ENCODE results near the gene TAS2R5.
A peak's percentile ranks its signal among the peaks of the same experiment; 100 is the strongest.
"Not testable (repeated sequence)": the region's sequence is repeated elsewhere in the genome, so short reads cannot be mapped to it uniquely, and the experiment has no call there.

TAS2R5 gene

DNA sequence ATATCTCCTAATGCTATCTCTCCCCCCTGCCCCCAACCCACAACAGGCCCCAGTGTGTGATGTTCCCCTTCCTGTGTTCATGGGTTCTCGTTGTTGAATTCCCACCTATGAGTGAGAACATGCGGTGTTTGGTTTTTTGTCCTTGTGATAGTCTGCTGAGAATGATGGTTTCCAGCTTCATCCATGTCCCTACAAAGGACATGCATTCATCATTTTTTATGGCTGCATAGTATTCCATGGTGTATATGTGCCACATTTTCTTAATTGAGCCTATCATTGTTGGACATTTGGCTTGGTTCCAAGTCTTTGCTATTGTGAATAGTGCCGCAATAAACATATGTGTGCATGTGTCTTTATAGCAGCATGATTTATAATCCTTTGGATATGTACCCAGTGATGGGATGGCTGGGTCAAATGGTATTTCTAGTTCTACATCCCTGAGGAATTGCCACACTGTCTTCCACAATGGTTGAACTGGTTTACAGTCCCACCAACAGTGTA lies 19.9 kb upstream of the TAS2R5 start:
- TF ChIP-seq, protein P1, sequence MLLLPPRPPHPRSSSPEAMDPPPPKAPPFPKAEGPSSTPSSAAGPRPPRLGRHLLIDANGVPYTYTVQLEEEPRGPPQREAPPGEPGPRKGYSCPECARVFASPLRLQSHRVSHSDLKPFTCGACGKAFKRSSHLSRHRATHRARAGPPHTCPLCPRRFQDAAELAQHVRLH (tag by site-specific recombination; IDR thresholded peaks at IDR 0.05): 0 out of 2 replicates have a peak, but pooled peaks have one; percentile 54
- peak; percentile 91 for TF ChIP-seq ZNF146 (tag by site-specific recombination; IDR thresholded peaks at IDR 0.05)
- TF ChIP-seq, protein P2, sequence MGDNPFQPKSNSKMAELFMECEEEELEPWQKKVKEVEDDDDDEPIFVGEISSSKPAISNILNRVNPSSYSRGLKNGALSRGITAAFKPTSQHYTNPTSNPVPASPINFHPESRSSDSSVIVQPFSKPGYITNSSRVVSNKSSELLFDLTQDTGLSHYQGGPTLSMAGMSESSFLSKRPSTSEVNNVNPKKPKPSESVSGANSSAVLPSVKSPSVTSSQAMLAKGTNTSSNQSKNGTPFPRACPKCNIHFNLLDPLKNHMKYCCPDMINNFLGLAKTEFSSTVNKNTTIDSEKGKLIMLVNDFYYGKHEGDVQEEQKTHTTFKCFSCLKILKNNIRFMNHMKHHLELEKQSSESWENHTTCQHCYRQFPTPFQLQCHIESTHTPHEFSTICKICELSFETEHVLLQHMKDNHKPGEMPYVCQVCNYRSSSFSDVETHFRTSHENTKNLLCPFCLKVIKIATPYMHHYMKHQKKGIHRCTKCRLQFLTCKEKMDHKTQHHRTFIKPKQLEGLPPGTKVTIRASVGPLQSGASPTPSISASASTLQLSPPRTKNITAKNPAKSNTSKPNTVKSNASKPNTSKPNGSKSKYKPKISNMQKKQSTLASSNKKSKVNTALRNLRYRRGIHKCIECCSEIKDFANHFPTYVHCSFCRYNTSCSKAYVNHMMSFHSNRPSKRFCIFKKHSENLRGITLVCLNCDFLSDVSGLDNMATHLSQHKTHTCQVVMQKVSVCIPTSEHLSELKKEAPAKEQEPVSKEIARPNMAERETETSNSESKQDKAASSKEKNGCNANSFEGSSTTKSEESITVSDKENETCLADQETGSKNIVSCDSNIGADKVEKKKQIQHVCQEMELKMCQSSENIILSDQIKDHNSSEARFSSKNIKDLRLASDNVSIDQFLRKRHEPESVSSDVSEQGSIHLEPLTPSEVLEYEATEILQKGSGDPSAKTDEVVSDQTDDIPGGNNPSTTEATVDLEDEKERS (tag by site-specific recombination; IDR thresholded peaks at IDR 0.05): 0 out of 2 replicates have a peak, but pooled peaks have one; percentile 18
- CTCF ChIA-PET: interaction anchor here (0.7 to 2.8 kb wide), 2 partner anchors 16 to 816 kb away, joined by 3 to 10 read pairs; no protein-coding TSS in a partner anchor

DNA sequence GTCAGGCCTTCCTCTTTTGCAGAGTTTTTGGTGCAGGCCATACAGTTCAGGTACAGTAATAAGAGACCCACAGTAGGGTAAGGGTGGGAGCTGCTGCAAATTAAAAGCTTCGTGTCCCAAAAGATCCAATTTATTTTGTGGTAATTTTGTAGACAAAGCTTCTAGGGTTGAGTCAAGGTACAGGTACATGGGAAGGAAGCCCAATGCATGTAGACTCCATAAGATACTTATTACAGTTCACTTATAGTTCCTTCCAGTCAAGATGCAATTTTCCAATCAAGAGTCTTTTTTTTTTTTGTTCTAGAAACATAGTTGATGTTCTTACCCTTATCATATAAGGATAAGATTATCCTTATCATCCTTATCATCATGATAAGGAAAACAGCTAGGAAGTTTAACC lies 13.6 kb upstream of the TAS2R5 start, which contains the start of gene TAS2R4:
Gene TAS2R4, plus strand, starts transcription at position 301 of the 400 bp plus-strand sequence. CDS start 1,815 bp downstream, outside the sequence.
- ChIA-PET CTCF (interaction anchor here (0.6 to 1.4 kb wide), 3 partner anchors 10 to 126 kb away, joined by 3 to 4 read pairs (median 3); no protein-coding TSS in a partner anchor), POLR2A (no interaction called here)
- TF ChIP-seq ZIC2 (tag by site-specific recombination; IDR thresholded peaks at IDR 0.05): no peak
- no peak for TF ChIP-seq ZNF76 (tag by site-specific recombination; IDR thresholded peaks at IDR 0.05; ENCODE audit: borderline replicate concordance, low read depth)
- TF ChIP-seq ZNF600 (tag by site-specific recombination; IDR thresholded peaks at IDR 0.05): no peak
- TF ChIP-seq KLF7 (tag by site-specific recombination; IDR thresholded peaks at IDR 0.05; ENCODE audit: borderline replicate concordance): no peak
- no peak for TF ChIP-seq ZNF658 (tag by site-specific recombination; IDR thresholded peaks at IDR 0.05)
- TF ChIP-seq YY2 (tag by site-specific recombination; IDR thresholded peaks at IDR 0.05): no peak
- TF ChIP-seq, protein P3, sequence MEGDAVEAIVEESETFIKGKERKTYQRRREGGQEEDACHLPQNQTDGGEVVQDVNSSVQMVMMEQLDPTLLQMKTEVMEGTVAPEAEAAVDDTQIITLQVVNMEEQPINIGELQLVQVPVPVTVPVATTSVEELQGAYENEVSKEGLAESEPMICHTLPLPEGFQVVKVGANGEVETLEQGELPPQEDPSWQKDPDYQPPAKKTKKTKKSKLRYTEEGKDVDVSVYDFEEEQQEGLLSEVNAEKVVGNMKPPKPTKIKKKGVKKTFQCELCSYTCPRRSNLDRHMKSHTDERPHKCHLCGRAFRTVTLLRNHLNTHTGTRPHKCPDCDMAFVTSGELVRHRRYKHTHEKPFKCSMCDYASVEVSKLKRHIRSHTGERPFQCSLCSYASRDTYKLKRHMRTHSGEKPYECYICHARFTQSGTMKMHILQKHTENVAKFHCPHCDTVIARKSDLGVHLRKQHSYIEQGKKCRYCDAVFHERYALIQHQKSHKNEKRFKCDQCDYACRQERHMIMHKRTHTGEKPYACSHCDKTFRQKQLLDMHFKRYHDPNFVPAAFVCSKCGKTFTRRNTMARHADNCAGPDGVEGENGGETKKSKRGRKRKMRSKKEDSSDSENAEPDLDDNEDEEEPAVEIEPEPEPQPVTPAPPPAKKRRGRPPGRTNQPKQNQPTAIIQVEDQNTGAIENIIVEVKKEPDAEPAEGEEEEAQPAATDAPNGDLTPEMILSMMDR (tag by site-specific recombination; IDR thresholded peaks at IDR 0.05): no peak
- no peak for TF ChIP-seq ZNF561 (tag by site-specific recombination; IDR thresholded peaks at IDR 0.05; ENCODE audit: borderline replicate concordance)
- TF ChIP-seq KLF9 (tag by site-specific recombination; IDR thresholded peaks at IDR 0.05; ENCODE audit: low read depth): no peak
- no peak for TF ChIP-seq ZNF404 (tag by site-specific recombination; IDR thresholded peaks at IDR 0.05)
- no peak for TF ChIP-seq KLF1 (tag by site-specific recombination; IDR thresholded peaks at IDR 0.05)
- TF ChIP-seq, protein P4, sequence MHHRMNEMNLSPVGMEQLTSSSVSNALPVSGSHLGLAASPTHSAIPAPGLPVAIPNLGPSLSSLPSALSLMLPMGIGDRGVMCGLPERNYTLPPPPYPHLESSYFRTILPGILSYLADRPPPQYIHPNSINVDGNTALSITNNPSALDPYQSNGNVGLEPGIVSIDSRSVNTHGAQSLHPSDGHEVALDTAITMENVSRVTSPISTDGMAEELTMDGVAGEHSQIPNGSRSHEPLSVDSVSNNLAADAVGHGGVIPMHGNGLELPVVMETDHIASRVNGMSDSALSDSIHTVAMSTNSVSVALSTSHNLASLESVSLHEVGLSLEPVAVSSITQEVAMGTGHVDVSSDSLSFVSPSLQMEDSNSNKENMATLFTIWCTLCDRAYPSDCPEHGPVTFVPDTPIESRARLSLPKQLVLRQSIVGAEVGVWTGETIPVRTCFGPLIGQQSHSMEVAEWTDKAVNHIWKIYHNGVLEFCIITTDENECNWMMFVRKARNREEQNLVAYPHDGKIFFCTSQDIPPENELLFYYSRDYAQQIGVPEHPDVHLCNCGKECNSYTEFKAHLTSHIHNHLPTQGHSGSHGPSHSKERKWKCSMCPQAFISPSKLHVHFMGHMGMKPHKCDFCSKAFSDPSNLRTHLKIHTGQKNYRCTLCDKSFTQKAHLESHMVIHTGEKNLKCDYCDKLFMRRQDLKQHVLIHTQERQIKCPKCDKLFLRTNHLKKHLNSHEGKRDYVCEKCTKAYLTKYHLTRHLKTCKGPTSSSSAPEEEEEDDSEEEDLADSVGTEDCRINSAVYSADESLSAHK (tag by site-specific recombination; IDR thresholded peaks at IDR 0.05): no peak
- TF ChIP-seq GFI1B (tag by site-specific recombination; IDR thresholded peaks at IDR 0.05): no peak
- no peak for TF ChIP-seq OVOL3 (tag by site-specific recombination; IDR thresholded peaks at IDR 0.05)
- TF ChIP-seq ZNF677 (tag by site-specific recombination; IDR thresholded peaks at IDR 0.05): no peak
- TF ChIP-seq, protein P5, sequence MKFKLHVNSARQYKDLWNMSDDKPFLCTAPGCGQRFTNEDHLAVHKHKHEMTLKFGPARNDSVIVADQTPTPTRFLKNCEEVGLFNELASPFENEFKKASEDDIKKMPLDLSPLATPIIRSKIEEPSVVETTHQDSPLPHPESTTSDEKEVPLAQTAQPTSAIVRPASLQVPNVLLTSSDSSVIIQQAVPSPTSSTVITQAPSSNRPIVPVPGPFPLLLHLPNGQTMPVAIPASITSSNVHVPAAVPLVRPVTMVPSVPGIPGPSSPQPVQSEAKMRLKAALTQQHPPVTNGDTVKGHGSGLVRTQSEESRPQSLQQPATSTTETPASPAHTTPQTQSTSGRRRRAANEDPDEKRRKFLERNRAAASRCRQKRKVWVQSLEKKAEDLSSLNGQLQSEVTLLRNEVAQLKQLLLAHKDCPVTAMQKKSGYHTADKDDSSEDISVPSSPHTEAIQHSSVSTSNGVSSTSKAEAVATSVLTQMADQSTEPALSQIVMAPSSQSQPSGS (tag by site-specific recombination; IDR thresholded peaks at IDR 0.05; ENCODE audit: low read depth): no peak
- no peak for TF ChIP-seq ZNF157 (tag by site-specific recombination; IDR thresholded peaks at IDR 0.05)
- no peak for TF ChIP-seq ZNF112 (tag by site-specific recombination; IDR thresholded peaks at IDR 0.05)

More for the DNA sequence above, 19.9 kb upstream of the TAS2R5 start:
- POLR2A ChIA-PET; H3K27ac ChIP-seq (ENCODE audit: extremely low read depth, low read depth, low read length); H3K36me3 ChIP-seq (ENCODE audit: control insufficient read depth in 2 of 2, insufficient read depth in 1 of 2, low read length in 2 of 2); H3K9me3 ChIP-seq (ENCODE audit: control insufficient read depth, insufficient read depth, low read depth, low read length); H3K4me3 ChIP-seq (ENCODE audit: low read depth, low read length); H3K4me1 ChIP-seq (ENCODE audit: control insufficient read depth, insufficient read depth, low read length): not testable (repeated sequence)

More for the DNA sequence above, 13.6 kb upstream of the TAS2R5 start, which contains the start of gene TAS2R4:
- no peaks in the 10 kb centered on the region for H3K9me3 ChIP-seq (ENCODE audit: control insufficient read depth, insufficient read depth, low read depth, low read length)
- peaks cover 0 to 24% of the 10 kb centered on the region in 2 experiments; a peak in 1 of 3 replicates for H3K36me3 ChIP-seq (ENCODE audit: control insufficient read depth in 2 of 2, insufficient read depth in 1 of 2, low read length in 2 of 2)
- H3K4me3 ChIP-seq (ENCODE audit: low read depth, low read length): no peak within 1 kb of the TSS
- no peak within 1 kb of the TSS for H3K27ac ChIP-seq (ENCODE audit: extremely low read depth, low read depth, low read length)
- H3K4me1 ChIP-seq (ENCODE audit: control insufficient read depth, insufficient read depth, low read length): no peaks in the 10 kb centered on the region

Measured in HEK293 (cell line).